GM12891 (cell line): ENCODE measurements around the gene NTHL1.

Source experiments
- DNase-seq: peaks from one replicate; pipeline ENCODE4 v3.0.0; 2011; ENCODE audit warnings: low spot score; ENCODE audit not compliant: insufficient read length
- FAIRE-seq: peaks from 2 replicates; lab custom pipeline; 2011; peaks lifted over from hg19 to GRCh38; lab: Jason Lieb, UNC
- PAX5 ChIP-seq: IDR thresholded peaks from 2 replicates; pipeline ENCODE4 v1.6.1; 2011; ENCODE audit warnings: low read length, moderate library complexity, mild to moderate bottlenecking; ENCODE audit not compliant: insufficient read depth, severe bottlenecking
- POLR2A ChIP-seq: IDR thresholded peaks from 2 replicates; pipeline ENCODE4 v1.6.1; 2011; ENCODE audit warnings: low read depth, low read length, control low read depth
- POLR2AphosphoS5 ChIP-seq: IDR thresholded peaks from 2 replicates; pipeline ENCODE4 v1.6.1; 2011; ENCODE audit warnings: low read depth, low read length, control low read depth
- POU2F2 ChIP-seq: IDR thresholded peaks from 2 replicates; pipeline ENCODE4 v1.6.1; 2011; ENCODE audit warnings: low read depth, mild to moderate bottlenecking, control low read depth, low read length, moderate library complexity
- SPI1 ChIP-seq: IDR thresholded peaks from 2 replicates; pipeline ENCODE4 v1.6.1; 2011; ENCODE audit warnings: low read depth, low read length, control low read depth
- TAF1 ChIP-seq: IDR thresholded peaks from 2 replicates; pipeline ENCODE4 v1.6.1; 2011; ENCODE audit warnings: low read depth, low read length, control low read depth

Gene NTHL1

DNA sequence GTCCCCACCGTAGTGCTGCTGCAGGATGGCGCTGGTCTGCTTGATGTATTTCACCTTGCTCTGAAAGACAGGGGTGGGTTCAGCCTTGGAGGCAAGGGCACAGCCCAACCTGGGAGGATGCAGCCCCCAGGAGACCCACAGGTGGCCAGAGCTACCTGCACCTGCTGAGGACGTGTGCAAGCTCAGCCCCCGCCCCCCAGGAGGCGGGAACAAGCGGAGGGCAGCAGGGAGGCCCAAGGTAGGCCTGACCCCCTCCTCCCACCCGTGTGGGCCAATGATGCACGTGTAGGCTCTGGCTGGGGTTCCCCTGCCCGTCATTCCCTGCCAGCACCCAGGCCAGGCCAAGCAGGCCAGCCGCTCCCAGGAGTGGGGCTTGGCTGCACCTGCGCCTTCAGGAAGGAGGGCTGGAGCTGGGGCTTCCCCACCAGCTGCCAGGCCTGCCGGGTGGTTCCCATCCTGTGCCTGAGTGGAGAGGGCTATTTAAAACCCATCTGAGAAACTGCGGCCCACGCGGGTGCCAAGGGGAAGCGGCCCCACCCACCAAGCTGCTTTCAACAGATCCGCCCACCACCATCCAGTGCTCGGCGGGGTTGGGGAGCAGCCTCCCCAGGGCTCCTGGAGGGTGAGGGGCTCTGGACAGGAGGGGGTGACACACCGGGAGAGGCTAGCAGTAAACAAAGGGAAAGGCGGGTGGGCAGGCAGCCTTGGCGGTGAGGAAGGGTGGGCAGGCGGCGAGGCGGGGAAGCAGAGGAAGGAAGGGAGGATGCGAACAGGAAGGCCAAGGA, 3.8 kb downstream of the NTHL1 start:
- DNase-seq (no peak), FAIRE-seq (peak; percentile 35)
- TF ChIP-seq SPI1 (no peak), PAX5 (no peak), POLR2A (no peak), POLR2AphosphoS5 (no peak), TAF1 (no peak), POU2F2 (no peak)

GRCh38 chr16:2042986-2043666, 4.5 kb downstream of the NTHL1 start:
- TF ChIP-seq SPI1 (no peak), POLR2A (no peak), POLR2AphosphoS5 (no peak), TAF1 (no peak), PAX5 (no peak), POU2F2 (no peak)
- FAIRE-seq: no peak
- DNase-seq: no peak

- TF ChIP-seq POU2F2 (no peak), POLR2A (no peak), TAF1 (no peak), POLR2AphosphoS5 (no peak), PAX5 (no peak), SPI1 (no peak)
- DNase-seq (no peak), FAIRE-seq (no peak)
Measured at GRCh38 chr16:2042171-2042985, 5.3 kb downstream of the NTHL1 start.

DNA sequence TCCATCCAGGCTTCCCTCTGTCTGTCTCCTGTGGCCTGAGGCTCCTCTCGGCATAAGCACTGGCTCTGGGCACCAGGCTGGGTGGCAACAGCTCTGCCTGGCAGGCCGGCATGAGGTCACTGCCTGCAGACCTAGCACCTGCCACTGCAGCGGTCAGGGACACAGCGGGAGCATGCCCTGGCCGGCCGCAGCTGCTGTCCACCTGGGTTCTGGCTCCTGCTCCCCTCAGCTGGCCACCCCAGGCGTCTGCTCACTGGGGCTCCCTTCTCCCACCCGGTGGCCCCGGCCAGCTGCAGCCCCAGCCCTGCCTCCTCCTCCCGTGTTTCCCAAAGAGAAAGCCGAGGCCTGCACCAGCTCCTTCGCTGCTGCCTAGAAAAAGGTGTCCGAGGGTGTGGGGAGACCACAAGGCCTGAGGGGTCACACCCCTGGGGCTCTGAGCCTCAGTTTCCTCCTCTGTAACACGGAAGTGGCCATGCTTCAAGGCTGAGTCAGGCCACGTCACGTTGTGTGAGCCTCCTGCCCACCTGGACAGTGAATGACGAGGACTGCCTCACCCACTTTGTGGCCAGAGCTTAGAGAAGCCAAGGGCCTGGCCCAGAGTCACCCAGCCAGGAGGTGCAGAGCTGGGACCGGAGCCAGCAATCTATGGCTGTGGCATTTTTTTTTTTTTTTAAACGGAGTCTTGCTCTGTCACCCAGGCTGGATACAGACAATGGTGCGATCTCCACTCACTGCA, 6.7 kb downstream of the NTHL1 start:
- TF ChIP-seq POLR2AphosphoS5 (no peak), TAF1 (no peak), POLR2A (no peak)
- no peak for DNase-seq
- no peak for FAIRE-seq

- DNase-seq (no peak), FAIRE-seq (no peak)
- TF ChIP-seq POLR2AphosphoS5 (no peak), PAX5 (no peak), POLR2A (no peak), POU2F2 (no peak), SPI1 (no peak), TAF1 (no peak)
Measured at GRCh38 chr16:2040041-2040786, 7.4 kb downstream of the NTHL1 start.

DNA sequence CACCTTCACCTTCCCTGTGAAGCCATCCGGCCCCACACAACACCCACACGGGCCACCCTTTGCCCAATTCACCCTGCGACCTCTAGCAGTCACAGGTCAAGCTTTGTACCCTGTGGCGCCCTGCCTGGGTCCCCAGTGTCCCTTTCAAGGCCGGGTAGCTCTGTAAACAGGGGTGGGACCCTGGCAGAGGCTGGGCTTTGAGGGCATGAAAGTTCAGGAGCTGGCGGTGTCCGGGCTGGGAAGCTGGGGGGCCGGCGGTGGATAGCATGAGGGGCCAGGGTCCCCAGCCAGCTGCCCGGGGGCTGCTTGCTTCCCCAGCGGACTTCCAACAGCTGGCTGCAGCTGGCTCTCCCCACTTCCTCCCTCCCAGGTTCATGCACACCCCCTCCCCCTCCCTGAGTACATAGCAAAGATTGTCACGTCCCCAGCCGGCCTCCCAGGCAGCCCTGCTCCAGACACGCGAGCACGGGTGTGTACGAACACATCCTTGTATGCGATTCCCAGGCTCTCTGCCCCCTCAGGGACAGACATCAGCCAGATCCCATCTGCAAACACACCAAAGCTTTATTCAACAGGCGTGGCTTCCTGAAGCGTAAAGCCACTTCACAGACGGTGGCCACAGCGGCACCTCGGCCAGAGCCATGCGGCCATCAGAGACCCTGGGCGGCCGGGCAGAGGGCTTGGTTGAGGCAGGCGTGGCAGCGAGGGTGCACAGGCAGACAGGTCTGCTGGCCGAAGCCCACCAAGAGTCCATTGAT, 8.2 kb downstream of the NTHL1 start:
- no peak for TF ChIP-seq POLR2AphosphoS5
- TF ChIP-seq PAX5: no peak
- TF ChIP-seq POU2F2: no peak
- no peak for TF ChIP-seq TAF1
- TF ChIP-seq POLR2A: no peak
- TF ChIP-seq SPI1: no peak
- FAIRE-seq (no peak), DNase-seq (no peak)

DNA sequence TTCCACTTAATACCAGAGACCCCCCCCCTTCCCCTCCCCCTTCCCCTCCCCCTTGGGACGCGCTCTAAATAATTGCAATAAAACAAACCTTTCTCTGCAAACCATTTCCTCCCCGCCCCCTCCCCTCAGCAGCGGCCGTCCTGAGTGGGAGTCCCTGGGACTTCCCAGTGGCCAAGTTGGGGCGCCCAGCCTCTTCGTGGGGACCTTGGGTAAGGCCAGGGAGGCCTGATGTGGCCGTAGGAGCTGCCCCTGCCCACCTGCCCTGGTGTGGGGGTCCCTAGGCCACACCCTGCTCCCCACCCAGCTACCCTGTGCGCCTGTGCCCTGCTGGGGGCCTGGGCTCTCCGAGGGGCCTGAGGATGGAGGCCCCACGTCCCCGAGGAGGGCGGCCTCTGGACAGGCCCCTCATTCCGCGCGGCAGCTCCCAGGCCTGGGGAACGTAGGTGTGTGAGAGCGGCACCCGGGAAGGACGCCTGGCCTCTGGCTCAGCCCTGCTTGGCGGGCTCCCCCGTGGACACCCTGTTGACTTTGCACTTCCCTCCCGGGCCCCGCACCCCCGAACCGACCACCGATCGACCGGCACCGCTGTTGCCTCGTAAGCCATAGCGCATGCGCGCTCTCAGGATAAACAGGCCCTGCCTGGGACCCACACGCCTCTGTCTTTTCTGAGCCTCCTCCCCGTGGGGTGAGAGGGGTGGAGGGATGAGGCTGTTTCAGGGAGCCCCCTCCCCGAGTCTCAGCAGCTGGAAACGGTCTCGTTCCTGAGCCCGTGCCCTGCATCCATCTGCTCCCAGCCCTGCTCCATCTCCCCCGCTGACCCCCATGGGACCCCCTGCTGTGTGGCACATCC, 9.0 kb downstream of the NTHL1 start:
- no peak for TF ChIP-seq SPI1
- TF ChIP-seq PAX5: no peak
- TF ChIP-seq POLR2AphosphoS5: no peak
- no peak for TF ChIP-seq TAF1
- TF ChIP-seq POU2F2: no peak
- no peak for TF ChIP-seq POLR2A
- DNase-seq: no peak

More for the DNA sequence above, 9.0 kb downstream of the NTHL1 start:
- no peak for FAIRE-seq
